Karpas-422 (cell line): Measurements from ENCODE around the gene PNMA5. TPM values are rescaled to one million over a fixed set of nuclear protein-coding genes. Genes with fewer than 3 reads are reported as not detected.

ENCODE experiments used
- DNase-seq: peaks from one replicate; pipeline ENCODE4 v3.0.0-alpha.2; 2015
- H2AFZ ChIP-seq: fragments of 200-600 bp; sonication (generic); 2 replicates; pipeline ENCODE4 v1.6.1; 2014; ENCODE audit warnings: antibody characterized with exemption, low read length, mixed read lengths
- H3K27ac ChIP-seq: fragments of 200-600 bp; sonication (generic); 2 replicates; pipeline ENCODE4 v1.5.1; 2014; ENCODE audit warnings: mild to moderate bottlenecking, low read length, moderate library complexity
- H3K27me3 ChIP-seq: fragments of 200-600 bp; sonication (generic); 2 replicates; pipeline ENCODE4 v1.6.1; 2014; ENCODE audit warnings: low read length, mixed read lengths
- H3K36me3 ChIP-seq: fragments of 200-600 bp; sonication (generic); 2 replicates; pipeline ENCODE4 v1.6.1; 2014; ENCODE audit warnings: low read length, mixed read lengths; ENCODE audit not compliant: insufficient read depth
- H3K4me1 ChIP-seq: fragments of 200-600 bp; sonication (generic); 2 replicates; pipeline ENCODE4 v1.6.1; 2014; ENCODE audit warnings: mild to moderate bottlenecking, low read length, mixed read lengths
- H3K4me2 ChIP-seq: fragments of 200-600 bp; sonication (generic); 2 replicates; pipeline ENCODE4 v1.6.1; 2014; ENCODE audit warnings: low read length, low read depth, mild to moderate bottlenecking; ENCODE audit not compliant: poor library complexity, severe bottlenecking
- H3K4me3 ChIP-seq: fragments of 200-600 bp; sonication (generic); 2 replicates; pipeline ENCODE4 v1.5.1; 2014; ENCODE audit warnings: mild to moderate bottlenecking, antibody characterized with exemption, low read length, mixed read lengths
- H3K79me2 ChIP-seq: fragments of 200-600 bp; sonication (generic); 2 replicates; pipeline ENCODE4 v1.6.1; 2014; ENCODE audit warnings: mild to moderate bottlenecking, low read length, mixed read lengths
- H3K9ac ChIP-seq: fragments of 200-600 bp; sonication (generic); 2 replicates; pipeline ENCODE4 v1.6.0; 2014; ENCODE audit warnings: low read length
- H3K9me2 ChIP-seq: fragments of 200-600 bp; sonication (generic), shearing (Covaris generic); replicated peaks from 2 replicates; pipeline ENCODE4 v1.6.0; 2014; ENCODE audit warnings: mild to moderate bottlenecking, low read length, moderate library complexity; ENCODE audit not compliant: insufficient read depth
- H3K9me3 ChIP-seq: fragments of 300-700, 200-600 bp; sonication (generic); 2 replicates; pipeline ENCODE4 v1.6.1; 2014; ENCODE audit warnings: low read length, mixed read lengths
- H4K20me1 ChIP-seq: fragments of 200-600 bp; sonication (generic); 2 replicates; pipeline ENCODE4 v1.6.1; 2014; ENCODE audit warnings: mild to moderate bottlenecking, antibody characterized with exemption, low read length, low read depth; ENCODE audit not compliant: insufficient read depth
- total RNA-seq: library from RNA; depleted of rRNA; stranded (reverse); fragments of >200 nt; shearing (Covaris generic); gene quantifications from 2 replicates; pipeline ENCODE4 v1.2.3, GENCODE V29; 2014; ENCODE audit warnings: low replicate concordance

The PNMA5 gene
- total RNA-seq, 1 experiment from 2014 or later: not detected

DNA sequence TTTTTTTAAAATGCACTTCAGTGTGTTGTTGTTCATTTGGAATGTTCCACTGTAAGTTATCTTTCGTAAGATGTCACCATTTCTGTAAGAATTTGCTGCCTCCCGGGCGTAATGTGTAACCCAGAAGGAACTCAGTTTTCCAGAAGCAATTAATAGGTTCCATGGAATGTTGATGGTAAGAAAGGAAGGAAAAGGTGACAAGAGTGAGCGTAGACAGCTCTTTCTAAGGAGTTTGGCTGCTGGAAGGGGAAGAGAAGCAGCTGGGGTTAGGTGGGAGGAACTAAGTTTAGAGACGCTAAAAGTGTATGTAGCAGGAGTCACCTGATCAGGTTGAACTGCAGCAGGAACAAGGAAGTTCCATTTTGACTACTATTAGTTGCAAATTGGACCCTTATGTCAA is 35.9 kb downstream of the PNMA5 start:
- Histone ChIP-seq H3K27me3 (no peaks in the 10 kb centered on the region), H3K27ac (no peak overlapping the region), H2AFZ (peak overlapping the region; percentile 47), H3K4me2 (peak overlapping the region; percentile 56), H3K36me3 (no peaks in the 10 kb centered on the region), H3K79me2 (no peaks in the 10 kb centered on the region), H3K9me3 (no peaks in the 10 kb centered on the region), H3K4me3 (peak overlapping the region; percentile 29; the same call in 1 of the 2 replicates), H4K20me1 (no peaks in the 10 kb centered on the region), H3K9me2 (no peaks in the 10 kb centered on the region), H3K9ac (peak overlapping the region; percentile 16; the same call in 1 of the 2 replicates), H3K4me1 (peaks cover 9% of the 10 kb centered on the region)
- no peak for DNase-seq

DNA sequence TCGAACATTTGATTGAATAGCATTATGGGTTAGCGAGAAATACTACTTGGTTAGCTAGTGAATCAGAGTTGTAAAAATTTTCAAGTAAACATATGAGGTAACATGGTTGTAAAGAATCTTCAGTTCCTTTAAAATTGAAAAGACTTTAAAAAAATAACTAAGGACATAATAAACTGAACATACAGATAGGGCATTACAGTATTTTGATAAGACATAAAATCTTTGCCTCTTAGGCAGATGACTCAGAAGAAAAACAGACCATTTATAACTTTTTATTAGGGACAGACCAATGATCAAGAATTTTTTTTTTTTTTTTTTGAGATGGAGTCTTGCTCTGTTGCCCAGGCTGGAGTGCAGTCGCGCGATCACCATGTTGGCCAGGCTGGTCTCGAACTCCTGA is 43.1 kb downstream of the PNMA5 start:
- Histone ChIP-seq H3K9me2 (no peaks in the 10 kb centered on the region), H3K9ac (no peak overlapping the region), H3K4me3 (no peak overlapping the region), H2AFZ (no peak overlapping the region), H3K27ac (no peak overlapping the region), H3K79me2 (no peaks in the 10 kb centered on the region), H3K27me3 (no peaks in the 10 kb centered on the region), H3K4me1 (no peaks in the 10 kb centered on the region), H3K4me2 (no peak overlapping the region), H4K20me1 (no peaks in the 10 kb centered on the region), H3K36me3 (no peaks in the 10 kb centered on the region), H3K9me3 (no peaks in the 10 kb centered on the region)
- DNase-seq: no peak

DNA sequence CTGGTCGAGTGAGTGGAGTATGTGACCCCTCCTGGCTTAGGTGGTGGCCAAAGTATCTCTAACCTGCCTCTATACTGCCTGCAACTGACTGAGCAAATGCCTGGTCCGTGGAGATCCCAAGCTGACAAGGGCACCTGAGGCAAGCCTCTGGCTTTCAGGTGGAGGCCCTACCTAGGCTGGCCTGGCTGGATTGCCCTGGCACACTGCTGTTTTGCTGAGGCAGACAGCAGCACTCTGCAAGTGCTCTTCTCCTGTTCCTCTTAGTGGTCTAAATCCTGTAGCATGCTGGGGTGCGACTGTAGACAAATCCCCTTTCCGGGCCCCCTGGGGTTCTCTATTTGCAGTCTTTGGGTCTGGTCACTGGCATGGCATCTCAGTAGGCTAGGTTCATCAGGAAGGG is 44.8 kb downstream of the PNMA5 start:
- Histone ChIP-seq H4K20me1 (no peaks in the 10 kb centered on the region), H3K4me1 (no peaks in the 10 kb centered on the region), H3K4me3 (no peak overlapping the region), H3K4me2 (no peak overlapping the region), H3K36me3 (no peaks in the 10 kb centered on the region), H3K79me2 (no peaks in the 10 kb centered on the region), H2AFZ (no peak overlapping the region), H3K27me3 (no peaks in the 10 kb centered on the region), H3K27ac (no peak overlapping the region), H3K9me3 (no peaks in the 10 kb centered on the region), H3K9ac (no peak overlapping the region), H3K9me2 (no peaks in the 10 kb centered on the region)
- no peak for DNase-seq

- no peak overlapping the region for H3K4me2 ChIP-seq
- H3K79me2 ChIP-seq: no peaks in the 10 kb centered on the region
- H3K4me1 ChIP-seq: peaks cover 8% of the 10 kb centered on the region; the same call in 1 of the 2 replicates
- H3K36me3 ChIP-seq: no peaks in the 10 kb centered on the region
- no peaks in the 10 kb centered on the region for H3K9me2 ChIP-seq
- no peak for DNase-seq
- H3K4me3 ChIP-seq: no peak overlapping the region
- no peak overlapping the region for H3K9ac ChIP-seq
- H3K27me3 ChIP-seq: no peaks in the 10 kb centered on the region
- no peak overlapping the region for H3K27ac ChIP-seq
- no peaks in the 10 kb centered on the region for H3K9me3 ChIP-seq
- H2AFZ ChIP-seq: no peak overlapping the region
- no peaks in the 10 kb centered on the region for H4K20me1 ChIP-seq
These were observed 47.2 kb downstream of the PNMA5 start for GRCh38 chrX:152946681-152947080.

- Histone ChIP-seq H3K9ac (no peak overlapping the region), H3K9me2 (no peaks in the 10 kb centered on the region), H3K9me3 (no peaks in the 10 kb centered on the region), H3K4me3 (no peak overlapping the region), H3K4me2 (no peak overlapping the region), H3K79me2 (no peaks in the 10 kb centered on the region), H2AFZ (no peak overlapping the region), H4K20me1 (no peaks in the 10 kb centered on the region), H3K27me3 (no peaks in the 10 kb centered on the region), H3K36me3 (no peaks in the 10 kb centered on the region), H3K4me1 (peaks cover 12% of the 10 kb centered on the region; the same call in 1 of the 2 replicates), H3K27ac (no peak overlapping the region)
- DNase-seq: no peak
These were observed 48.6 kb downstream of the PNMA5 start for GRCh38 chrX:152945021-152945979.

GRCh38 chrX:152943826-152944225 is 50.1 kb downstream of the PNMA5 start:
- Histone ChIP-seq H3K4me2 (no peak overlapping the region), H3K9ac (no peak overlapping the region)
- no peak for DNase-seq

DNA sequence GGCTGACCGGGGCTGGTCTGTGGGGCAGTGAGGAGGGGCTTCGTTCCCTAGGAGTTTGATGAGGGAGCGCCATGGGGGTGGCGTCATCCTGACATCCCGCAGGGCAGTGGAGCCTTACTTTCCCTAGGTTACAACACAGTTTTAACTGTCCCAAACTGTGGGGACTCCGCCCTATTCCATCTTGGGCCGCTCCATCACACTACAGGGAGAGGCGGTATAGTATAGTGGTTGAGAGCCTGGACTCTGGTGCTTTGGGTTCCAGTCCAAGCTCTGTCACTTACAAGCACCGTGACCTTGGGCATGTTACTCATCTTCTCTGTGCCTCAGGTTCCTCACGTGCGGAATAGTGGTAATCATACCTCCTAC is 51.9 kb downstream of the PNMA5 start:
- no peaks in the 10 kb centered on the region for H4K20me1 ChIP-seq
- no peaks in the 10 kb centered on the region for H3K27me3 ChIP-seq
- no peaks in the 10 kb centered on the region for H3K79me2 ChIP-seq
- H3K4me3 ChIP-seq: peak overlapping the region; percentile 67
- H2AFZ ChIP-seq: peak overlapping the region; percentile 86
- peak overlapping the region; percentile 61 for H3K4me2 ChIP-seq
- H3K36me3 ChIP-seq: no peaks in the 10 kb centered on the region
- no peaks in the 10 kb centered on the region for H3K9me3 ChIP-seq
- H3K9ac ChIP-seq: peak overlapping the region; percentile 66
- H3K4me1 ChIP-seq: peaks cover 12% of the 10 kb centered on the region; the same call in 1 of the 2 replicates
- DNase-seq: no peak
- no peak overlapping the region for H3K27ac ChIP-seq
- no peaks in the 10 kb centered on the region for H3K9me2 ChIP-seq

More at GRCh38 chrX:152943826-152944225, 50.1 kb downstream of the PNMA5 start:
- H3K36me3 ChIP-seq: no peaks in the 10 kb centered on the region
- no peak overlapping the region for H2AFZ ChIP-seq
- H3K27me3 ChIP-seq: no peaks in the 10 kb centered on the region
- H3K79me2 ChIP-seq: no peaks in the 10 kb centered on the region
- H3K4me1 ChIP-seq: peaks cover 12% of the 10 kb centered on the region; the same call in 1 of the 2 replicates
- no peak overlapping the region for H3K27ac ChIP-seq
- H3K9me3 ChIP-seq: no peaks in the 10 kb centered on the region
- H3K4me3 ChIP-seq: no peak overlapping the region
- H4K20me1 ChIP-seq: no peaks in the 10 kb centered on the region
- H3K9me2 ChIP-seq: no peaks in the 10 kb centered on the region

GRCh38 chrX:152941328-152942076 is 52.4 kb downstream of the PNMA5 start:
- Histone ChIP-seq H3K27ac (no peak overlapping the region), H3K9me2 (no peaks in the 10 kb centered on the region), H3K9ac (peak overlapping the region; percentile 83), H3K4me2 (peak overlapping the region; percentile 76), H3K9me3 (no peaks in the 10 kb centered on the region), H3K4me1 (peaks cover 12% of the 10 kb centered on the region; the same call in 1 of the 2 replicates), H3K27me3 (no peaks in the 10 kb centered on the region), H2AFZ (peak overlapping the region; percentile 86), H3K79me2 (no peaks in the 10 kb centered on the region), H4K20me1 (no peaks in the 10 kb centered on the region), H3K4me3 (peak overlapping the region; percentile 72), H3K36me3 (no peaks in the 10 kb centered on the region)
- peak; percentile 95 for DNase-seq
